Glomerular endothelial cell (primary cell): ENCODE results near the gene RNF10. TPM values are rescaled to one million over a fixed set of nuclear protein-coding genes. Genes with fewer than 3 reads are reported as not detected.
"Not testable (repeated sequence)": the region's sequence is repeated elsewhere in the genome, so short reads cannot be mapped to it uniquely, and the experiment has no call there.

Experiments used
- DNase-seq: peaks from one replicate; pipeline ENCODE4 v3.0.0-alpha.2; 2011; ENCODE audit warnings: low read depth, low spot score; ENCODE audit errors: extremely low read depth
- total RNA-seq: library from RNA; depleted of rRNA; stranded (reverse); fragments of >200 nt; gene quantifications from 2 replicates; pipeline ENCODE4 v1.2.3, GENCODE V29; 2015

The RNF10 gene
- total RNA-seq, 1 donor from 2014 or later = 111 TPM

DNA sequence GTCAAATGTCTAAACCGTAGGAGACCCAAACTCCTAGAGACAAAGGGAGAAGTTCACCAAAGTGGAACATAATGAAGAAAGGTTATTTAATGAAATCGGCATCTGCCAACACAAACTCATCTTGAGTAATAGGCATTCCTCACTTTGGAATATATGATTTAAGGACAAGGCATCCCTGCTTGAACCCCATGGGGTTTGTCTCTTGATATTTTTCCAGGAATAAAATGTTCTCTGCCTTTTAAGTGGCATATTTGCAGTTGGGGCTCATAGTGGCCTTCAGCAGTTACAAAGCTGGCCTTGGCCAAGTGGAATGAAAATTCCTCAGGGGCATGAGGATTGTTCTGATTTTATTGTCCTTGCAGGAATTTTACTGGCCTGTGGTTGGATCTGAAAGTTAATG lies 40.0 kb downstream of the RNF10 start:
- no peak for DNase-seq

DNA sequence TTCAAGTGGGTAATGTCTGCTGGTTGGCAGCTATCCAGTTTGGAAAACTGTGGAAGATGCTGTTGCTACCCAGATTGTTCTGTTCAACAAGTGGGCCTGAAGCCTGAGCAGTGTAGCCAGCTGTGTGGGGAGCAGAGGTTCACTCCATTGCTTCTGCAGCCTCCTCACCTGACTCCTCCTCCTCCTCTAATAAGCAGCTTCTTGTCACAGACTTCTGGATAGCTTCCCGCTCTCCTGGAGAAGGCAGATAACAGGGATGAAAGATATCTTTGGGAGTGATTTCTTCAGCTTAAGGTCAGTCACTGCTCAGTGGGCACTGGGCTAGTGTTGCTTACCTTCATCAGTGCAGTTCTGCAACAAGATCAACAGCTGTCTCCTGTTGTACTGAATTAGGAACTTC lies 45.0 kb downstream of the RNF10 start:
- DNase-seq = no peak

DNA sequence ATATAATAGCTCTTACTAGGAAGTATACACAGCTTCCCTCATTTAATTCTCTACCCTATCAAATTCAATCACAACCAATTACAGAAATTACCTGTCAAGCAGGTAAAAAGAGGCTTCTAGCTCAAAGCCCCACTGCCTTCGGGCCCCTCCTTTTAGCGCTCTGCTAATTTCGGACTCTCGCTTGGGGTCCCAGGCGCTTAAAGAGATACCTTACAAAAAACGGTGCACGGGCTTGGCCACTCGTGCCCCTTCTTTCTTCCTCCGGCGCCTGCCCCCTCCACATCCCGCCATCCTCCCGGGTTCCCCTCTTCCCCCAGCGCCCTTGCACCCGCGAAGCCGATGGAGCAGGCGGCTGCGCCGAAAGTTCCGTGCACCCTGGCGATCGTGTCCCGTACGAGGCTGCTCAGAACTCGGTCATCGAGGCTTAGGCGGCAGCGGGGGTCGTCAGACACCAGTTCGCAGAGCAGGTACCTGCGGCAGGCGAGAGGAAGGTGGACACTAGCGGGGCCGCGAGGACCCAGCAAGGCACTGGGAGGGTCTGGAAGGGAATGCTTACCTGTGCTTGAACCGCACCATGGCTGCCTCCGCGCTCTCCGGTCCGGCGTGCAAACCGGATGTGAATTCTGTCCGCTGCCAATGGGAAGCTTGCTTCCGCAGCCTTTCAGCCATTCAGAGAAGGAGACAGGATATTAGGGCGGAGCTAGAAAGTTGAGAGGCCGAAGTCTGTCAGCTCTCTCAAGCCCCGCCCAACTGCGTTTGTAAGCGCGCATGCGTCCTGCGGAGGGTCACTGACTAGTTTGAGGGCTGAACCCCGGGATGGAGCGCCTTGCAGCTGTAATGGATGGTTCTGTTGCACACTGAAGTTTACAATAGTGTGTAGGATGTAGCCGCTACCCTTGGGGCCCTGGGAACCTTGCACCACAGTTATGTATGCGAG lies 46.9 kb downstream of the RNF10 start, which contains the start of gene POP5:
Gene POP5 (minus strand): TSS at position 616 of the 937 bp plus-strand sequence. CDS start 40 bp downstream, at position 576.
- DNase-seq = peak; percentile 92

DNA sequence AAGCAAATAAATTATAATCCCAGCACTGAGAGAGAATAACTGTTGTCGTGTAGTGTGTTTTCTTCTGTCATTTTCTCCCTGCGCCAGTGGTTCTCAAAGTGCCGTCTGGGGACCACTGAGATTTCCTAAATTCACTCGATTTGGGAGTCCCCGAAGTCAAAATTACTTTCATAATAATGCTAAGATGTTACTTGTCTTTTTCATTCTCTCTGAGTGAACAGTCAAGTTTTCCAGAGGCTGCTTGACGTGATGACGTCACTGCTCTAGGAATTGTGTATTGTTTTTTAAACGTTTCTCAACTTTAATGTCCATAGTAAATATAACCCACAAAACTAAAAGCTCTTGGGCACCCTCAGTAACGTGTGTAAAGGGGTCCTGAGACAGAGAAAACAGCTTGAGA lies 47.8 kb downstream of the RNF10 start:
- DNase-seq = no peak

DNA sequence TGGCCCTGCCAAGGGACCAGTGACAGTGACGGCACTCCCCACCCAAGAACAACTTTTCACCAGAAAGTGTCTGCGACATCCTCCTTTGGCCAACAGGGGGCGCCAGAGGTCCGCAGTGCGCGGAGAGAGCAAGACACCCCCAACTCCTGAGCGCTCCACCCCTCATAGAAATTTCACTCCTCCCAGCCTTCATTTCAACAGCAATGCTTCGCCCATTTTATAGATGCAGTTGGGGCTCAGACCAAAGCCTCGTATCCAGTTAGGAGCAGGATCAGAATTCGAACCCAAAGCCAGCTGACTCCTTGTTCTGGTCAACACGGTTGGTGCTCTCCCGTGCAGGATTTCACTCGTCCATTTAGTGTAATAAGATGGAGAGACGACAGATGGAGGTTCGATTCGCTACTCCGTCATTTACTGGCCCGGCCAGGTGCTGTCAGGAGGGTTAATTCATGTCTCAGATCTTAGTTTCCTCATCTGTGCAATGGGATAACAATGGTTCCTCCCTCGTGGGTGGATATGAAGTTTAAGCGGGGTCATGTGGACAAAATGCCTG lies 49.4 kb downstream of the RNF10 start:
- DNase-seq = no peak

DNA sequence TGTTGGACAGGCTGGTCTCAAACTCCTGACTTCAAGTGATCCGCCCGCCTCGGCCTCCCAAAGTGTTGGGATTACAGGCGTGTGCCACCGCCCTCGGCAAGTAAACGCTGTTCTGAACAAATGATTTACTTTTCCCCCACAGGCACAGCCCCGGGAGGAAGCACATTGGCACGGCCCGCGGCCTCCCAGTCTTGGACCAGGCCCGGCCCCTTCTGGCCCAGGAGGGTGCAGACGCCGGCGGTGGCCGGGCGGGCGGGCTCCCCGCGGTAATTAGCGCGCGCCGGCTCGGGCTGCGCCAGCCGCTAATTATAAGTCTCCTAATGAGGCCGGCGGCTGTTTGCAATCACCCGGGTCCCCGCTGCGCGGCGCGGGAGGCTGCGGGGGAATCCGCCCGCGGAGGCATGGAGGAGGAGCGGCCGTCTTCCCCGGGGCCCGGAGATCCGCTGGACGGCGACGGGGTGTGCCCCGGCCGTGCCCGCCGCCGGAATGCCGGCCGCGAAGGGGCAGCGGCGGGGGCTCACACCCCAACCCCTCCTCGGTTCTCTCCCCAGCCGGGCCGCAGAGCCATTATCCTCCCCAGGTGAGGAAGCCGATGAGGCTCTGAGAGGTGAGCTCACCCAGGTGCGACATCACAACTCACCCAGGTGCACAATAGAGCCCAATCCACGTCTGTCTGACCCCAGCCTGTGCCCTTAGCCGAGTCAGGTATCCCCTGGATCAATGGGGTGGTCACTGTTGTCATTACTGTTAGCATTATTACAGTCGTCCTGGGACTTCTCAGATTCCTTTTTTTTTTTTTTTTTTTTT lies 50.4 kb downstream of the RNF10 start:
- DNase-seq = no peak

DNA sequence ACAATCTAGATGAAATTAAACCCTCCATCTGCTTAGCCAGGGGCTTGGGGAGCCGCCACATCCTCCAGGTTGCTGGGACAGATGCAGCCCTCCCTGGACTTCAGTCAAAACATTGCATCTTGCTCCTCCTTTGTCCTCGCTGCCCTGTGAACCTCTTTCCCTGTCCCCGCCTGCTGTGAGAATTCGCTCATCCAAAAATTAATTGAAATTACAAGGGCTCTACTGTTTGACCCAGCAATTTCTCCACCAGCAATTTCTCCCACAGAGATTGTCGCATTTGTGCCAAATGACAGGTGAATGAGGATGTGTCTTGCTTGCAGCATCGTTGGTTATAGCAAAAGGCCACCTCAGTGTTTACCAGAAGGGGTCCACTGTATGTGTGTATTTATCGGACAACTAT lies 52.0 kb downstream of the RNF10 start:
- DNase-seq = no peak

DNA sequence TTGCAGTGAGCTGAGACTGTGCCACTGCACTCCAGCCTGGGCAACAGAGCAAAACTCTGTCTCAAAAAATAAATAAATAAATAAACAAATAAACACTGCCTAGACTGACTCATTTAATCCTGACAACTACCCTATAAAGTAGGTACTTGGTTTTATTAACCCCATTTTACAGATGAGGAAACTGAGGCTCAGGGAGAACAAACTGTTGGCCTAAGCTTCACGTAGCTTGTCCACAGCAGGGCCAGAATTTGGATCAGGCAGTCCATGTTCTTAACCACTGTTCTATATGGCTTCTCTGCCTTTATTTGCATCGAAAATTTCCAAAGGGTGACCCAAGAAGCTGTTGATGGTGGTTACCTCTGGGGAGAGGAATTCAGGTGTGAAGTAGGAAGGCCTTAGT lies 52.7 kb downstream of the RNF10 start:
- DNase-seq = no peak

DNA sequence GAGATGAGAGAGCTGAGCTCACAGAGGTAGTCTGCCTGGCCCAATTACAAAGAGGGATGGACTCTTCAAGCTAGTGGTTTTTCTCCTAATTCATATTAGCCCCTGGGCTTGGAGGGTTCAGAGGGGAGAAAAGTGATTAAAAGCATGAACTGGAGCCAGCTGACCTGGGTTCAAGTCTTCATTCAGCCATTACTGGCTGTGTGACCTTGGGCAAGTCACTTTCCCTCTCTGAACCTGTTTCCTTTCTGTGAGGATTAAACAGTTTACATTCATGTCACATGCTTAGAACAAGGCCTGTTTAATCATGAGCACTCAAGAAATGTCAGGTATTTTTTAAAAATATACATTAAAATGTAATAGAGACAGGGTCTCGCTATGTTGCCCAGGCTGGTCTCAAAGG lies 54.2 kb downstream of the RNF10 start:
- DNase-seq = no peak

DNA sequence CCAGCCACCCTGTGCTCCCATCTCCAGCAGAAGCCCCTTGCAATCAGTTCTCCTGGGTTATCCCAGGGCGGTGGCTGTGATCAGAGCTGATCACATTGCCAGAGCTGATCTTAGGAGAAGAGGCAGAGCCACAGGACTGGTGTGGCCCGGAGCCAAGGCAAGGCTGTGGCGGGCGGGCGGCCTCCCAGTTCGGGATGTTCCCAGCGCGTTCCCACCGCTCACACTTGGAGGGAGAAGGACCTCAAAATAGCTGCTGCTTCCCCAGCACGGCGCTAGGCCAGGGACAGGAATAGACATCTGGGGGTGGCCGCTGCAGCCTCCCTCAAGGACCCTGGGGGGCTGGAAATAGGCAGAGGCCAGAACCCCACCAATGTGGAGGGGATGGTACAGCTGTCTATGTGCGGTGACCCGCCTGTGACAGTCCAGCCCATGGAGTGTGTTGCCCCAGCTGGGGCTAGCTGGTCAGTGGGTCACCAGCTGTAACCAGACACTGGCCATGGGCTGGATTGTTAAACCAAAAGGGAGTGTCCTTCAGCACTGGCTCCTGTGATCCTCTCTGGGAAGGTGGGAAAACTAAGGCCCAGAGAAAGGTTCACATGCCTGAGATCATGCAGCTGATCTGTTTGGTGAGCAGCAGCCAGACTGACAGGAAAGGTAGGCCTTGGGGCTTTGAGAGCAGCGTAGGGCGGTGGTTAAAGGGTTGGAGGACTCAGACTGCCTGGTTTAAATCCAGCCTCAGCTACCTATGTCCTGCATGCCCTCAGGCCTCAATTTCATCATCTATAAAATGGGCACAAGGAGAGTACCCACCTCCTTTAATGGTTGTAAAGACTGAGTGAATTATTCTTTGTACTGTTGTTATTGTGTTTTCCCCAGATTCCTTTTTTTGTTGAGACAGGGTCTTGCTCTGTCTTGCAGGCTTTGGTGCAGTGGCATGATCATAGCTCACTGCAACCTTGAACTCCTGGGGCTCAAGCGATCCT lies 55.1 kb downstream of the RNF10 start:
- DNase-seq = no peak

DNA sequence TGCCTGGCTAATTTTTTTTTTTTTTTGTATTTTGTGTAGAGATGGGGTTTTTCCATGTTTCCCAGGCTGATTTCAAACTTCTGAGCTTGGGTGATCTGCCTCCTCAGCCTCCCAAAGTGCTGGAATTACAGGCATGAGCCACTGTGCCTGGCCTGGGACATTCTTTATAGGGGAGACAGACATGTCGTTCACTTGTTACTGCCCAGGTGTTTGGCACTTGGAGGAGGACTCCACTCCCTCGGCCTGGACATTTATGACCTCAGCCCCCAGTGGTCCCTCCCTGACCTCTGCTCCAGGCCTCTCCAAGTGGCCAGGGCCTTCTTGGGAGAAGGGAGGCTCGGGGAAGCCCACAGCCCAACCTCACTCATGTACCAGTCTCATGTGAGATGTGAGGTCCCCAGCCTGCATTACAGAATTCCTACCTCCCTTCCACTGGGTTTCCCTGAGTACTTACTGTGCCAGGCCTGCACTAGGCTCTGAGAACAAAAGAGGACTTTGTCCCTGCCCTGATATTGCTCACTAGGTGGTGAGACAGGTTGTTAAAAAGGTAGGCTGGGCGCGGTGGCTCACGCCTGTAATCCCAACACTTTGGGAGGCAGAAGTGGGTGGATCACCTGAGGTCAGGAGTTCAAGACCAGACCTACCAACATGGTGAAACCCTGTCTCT lies 56.7 kb downstream of the RNF10 start:
- no peak for DNase-seq

DNA sequence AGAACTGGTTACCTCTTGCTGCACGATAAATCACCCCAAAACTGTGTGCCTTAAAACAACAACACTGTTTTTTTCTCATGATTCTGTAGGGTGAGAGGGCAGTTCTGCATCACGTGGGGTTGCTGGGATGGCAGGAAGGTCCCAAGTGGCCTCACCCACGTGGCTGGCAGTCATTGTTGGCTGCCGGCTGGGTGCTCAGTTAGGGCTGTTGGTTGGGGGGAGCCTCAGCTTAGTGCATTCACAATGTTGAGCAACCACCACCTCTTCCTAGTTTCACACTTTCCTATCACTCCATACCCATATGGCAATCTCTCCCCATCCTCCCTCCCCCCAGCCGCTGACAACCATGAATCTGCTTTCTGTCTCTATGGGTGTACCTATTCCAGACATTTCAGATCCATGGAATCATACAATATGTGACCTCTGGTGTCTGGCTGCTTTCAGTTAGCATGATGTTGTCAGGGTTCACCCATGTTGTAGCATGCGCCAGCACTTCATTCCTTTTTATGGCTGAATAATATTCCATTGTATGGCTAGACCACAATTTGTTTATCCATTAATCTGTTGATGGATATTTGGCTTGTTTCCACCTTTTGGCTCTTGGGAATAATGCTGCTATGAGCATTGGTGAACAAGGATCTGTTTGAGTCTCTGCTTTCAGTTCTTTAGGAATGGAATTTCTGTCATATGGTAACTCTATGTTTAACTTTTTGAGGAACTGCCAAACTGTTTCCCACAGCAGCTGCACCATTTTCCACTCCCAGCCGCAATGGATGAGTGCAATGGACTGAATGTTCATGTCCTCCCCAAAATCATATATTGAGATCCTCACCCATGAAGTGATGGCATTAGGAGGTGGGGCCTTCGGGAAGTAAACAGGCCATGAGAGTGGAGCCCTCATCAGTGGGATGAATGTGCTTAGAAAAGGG lies 58.2 kb downstream of the RNF10 start:
- no peak for DNase-seq

DNA sequence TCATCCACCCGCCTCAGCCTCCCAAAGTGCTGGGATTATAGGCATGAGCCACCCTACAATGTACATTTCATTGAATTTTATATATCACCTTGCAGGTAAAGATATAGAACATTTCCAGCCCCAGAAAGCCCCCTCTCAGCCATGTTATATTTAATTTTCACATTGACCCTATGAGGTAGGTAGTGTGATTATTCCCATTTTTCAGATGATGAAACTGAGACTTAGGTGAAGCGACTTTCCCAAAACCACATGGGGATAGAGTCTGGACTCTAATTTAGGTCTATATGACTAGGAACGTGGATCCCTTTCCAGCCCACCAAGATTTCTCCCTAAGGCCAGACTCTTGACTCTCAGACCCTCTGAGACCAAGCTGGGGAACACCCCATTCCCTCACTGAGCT lies 62.7 kb downstream of the RNF10 start:
- no peak for DNase-seq

DNA sequence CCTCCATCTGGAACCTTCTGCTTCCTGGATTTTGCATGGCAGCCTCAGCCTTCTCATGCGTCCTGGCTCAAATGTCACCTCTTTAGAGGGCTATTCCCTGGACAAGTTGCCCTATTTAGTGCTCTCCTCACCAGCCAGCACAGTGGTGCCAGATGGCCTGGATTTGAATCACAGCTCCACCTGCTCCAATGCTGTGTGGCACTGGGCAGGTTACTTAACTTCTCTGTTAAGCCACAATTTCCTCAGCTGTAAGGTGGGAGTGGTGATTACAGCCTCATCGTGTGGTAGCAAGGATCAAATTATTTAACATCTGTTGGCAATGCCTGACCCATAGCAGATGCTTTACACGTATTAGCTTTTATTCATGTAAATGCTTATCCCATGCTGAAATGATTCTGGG lies 63.7 kb downstream of the RNF10 start:
- no peak for DNase-seq

DNA sequence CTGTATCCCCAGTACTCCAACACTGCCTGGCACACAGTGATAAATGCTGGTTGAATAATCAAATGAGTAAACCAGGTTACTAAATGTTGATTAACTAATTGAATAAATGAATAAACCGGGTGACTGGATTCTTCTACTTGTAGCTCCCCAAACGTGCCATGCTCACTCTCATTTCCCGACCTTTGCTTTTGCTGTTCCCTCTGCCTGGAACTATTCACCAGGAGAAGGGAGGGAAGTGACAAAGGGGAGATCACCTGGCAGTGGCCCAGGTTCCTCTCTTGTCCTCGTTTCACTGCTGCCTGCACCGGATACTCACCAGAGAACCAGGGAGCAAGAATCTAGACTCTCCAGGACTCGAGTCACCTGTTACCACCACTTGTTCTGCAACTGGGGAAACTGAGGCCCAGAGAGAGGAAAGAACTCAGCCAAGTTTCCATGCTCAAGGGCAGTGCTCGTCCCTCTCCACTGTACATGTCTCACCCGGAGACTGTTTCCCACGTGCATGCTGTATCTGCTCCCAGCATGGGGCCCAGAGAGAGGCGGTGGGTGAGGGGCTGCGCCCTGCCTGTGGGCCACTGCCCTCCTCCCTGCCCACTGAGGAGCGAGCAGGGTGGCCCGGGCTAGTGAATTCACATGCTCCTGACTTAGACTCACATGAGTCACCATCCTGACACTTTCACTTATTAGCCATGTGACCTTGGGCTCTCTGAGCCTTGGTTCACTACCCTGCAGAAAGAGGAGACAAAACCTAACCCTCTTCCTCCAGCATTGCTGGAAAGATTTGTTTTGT lies 64.7 kb downstream of the RNF10 start:
- no peak for DNase-seq

DNA sequence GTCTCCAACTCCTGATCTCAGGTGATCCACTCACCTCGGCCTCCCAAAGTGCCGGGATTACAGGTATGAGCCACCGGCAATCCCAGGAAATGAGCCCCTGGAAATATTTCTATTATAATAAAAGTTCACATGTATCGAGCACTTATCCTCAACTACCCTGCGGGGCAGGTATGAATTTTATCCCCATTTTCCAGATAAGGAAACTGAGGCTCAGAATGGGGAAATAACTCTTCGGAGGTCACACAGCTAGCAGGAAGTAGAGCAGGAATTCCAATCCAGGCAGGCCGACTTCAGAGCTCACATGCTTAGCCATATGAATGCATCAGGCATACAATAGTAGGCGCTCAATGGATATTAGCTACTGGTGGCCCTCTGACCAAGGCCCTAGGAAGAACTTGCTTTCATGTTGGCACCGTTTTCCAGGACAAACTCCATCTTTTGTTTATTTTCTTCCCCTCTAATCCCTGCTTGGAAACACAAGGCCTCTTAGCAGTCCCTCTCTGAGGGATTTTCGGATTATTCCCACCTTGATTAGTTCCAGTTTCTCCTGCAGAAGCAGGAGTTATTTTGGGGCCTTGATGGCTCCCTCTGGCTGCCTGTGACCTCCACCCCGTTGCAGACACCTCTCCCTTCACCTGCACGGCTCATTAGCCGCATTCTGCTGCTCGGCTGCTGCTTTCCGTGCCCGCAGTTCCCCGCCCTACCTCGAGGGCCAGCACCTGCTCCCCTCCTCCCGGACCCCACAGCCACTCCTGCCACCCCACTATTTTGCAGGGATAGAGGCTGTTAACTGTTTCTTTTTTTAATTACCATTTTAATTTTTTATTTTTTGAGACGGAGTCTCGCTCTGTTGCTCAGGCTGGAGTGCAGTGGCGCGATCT lies 65.8 kb downstream of the RNF10 start:
- no peak for DNase-seq

DNA sequence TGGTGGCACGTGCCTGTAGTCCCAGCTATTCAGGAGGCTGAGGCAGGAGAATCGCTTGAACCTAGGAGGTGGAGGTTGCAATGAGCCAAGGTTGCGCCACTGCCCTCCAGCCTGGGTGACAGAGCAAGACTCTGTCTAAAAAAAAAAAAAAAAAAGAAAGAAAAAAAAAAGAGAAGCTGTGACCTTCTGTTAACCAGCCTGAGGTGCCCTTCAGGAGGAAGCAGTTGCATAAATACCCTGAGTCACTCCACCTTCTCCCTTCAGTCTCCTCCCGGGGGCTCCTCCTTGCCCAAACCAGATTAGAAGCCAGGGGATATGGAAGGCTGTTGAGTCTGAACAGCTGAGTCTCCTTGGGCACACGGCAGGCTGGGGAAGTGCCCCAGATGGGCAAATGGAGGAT lies 68.3 kb downstream of the RNF10 start:
- DNase-seq = not testable (repeated sequence)
